ENCODE data around the gene MED14.
"Not testable (repeated sequence)": the region's sequence is repeated elsewhere in the genome, so short reads cannot be mapped to it uniquely, and the experiment has no call there.

Gene MED14

GRCh38 chrX:40735325-40736169 lies at the start of gene MED14:
MED14 (minus strand) TSS chrX:40735542; CDS start chrX:40735412, 130 bp downstream.
- Mint-ChIP-seq H3K4me3 (peak within 1 kb of the TSS; percentile 98), H3K27me3 (no peaks in the 10 kb centered on the region), H3K9me3 (no peaks in the 10 kb centered on the region), H3K4me1 (ENCODE audit: low read depth) (peaks cover 26% of the 10 kb centered on the region), H3K36me3 (ENCODE audit: low read depth) (peaks cover 19% of the 10 kb centered on the region), H3K27ac (peak within 1 kb of the TSS; percentile 100)
- intact Hi-C loops (cut with micrococcal nuclease), result loop anchor here (10.0 kb wide), 1 partner anchor 81 kb away; no protein-coding TSS in a partner anchor

- Mint-ChIP-seq H3K4me3 (no peak overlapping the region), H3K4me1 (ENCODE audit: low read depth) (peaks cover 6% of the 10 kb centered on the region), H3K9me3 (no peaks in the 10 kb centered on the region), H3K27me3 (no peaks in the 10 kb centered on the region), H3K27ac (no peak overlapping the region), H3K36me3 (ENCODE audit: low read depth) (no peaks in the 10 kb centered on the region)
- intact Hi-C loops (cut with micrococcal nuclease), result no loop called here
These were observed 49.3 kb upstream of the MED14 start for GRCh38 chrX:40784516-40785151.

DNA sequence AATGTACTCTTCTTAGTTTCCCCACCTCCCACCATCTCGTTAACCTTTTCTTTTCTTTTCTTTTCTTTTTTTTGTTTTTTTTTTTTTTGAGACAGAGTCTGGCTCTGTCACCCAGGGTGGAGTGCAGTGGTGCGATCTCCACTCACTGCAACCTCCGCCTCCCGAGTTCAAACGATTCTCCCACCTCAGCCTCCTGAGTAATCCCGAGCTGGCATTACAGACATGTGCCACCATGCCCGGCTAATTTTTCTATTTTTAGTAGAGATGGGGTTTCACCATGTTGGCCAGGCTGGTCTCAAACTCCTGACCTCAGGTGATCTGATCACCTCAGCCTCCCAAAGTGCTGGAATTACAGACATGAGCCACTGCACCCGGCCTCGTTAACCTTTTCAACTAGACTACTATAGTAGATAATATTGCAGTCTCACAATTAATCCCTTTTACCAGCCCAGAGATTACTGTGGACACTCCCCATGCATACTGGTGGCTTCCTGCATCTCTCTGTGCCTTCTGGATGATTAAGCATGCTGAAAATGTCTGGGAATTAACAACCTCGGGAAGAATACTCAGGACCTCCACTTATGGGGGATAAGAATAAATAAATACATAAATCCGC lies 47.4 kb upstream of the MED14 start:
- H3K27me3 Mint-ChIP-seq; H3K4me1 Mint-ChIP-seq (ENCODE audit: low read depth); H3K9me3 Mint-ChIP-seq; H3K27ac Mint-ChIP-seq; intact Hi-C loops (cut with micrococcal nuclease); H3K4me3 Mint-ChIP-seq; H3K36me3 Mint-ChIP-seq (ENCODE audit: low read depth): not testable (repeated sequence)

DNA sequence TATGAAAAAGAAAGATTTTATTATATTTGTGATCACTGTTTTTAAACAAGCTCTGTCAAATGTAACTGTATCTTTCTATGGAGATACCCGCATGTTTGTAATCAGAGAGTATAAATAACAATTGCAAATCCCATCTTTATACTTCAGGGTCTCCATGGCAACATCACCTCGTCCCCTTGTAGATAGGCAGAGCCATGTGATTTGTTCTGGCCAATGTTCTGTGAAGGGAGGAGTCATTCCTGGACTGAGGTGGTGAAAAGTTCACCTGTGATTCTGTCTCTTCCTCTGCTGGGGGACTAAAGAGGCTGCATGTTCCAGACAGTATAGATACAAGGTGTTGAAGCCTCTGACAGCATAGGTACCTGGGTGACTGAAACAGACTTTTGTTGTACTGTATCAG lies 45.6 kb upstream of the MED14 start:
- H3K4me1 Mint-ChIP-seq (ENCODE audit: low read depth), result peaks cover 6% of the 10 kb centered on the region
- no peaks in the 10 kb centered on the region for H3K9me3 Mint-ChIP-seq
- intact Hi-C loops (cut with micrococcal nuclease), result no loop called here
- H3K27ac Mint-ChIP-seq, result no peak overlapping the region
- H3K4me3 Mint-ChIP-seq, result no peak overlapping the region
- peaks cover 3% of the 10 kb centered on the region for H3K27me3 Mint-ChIP-seq
- no peaks in the 10 kb centered on the region for H3K36me3 Mint-ChIP-seq (ENCODE audit: low read depth)

DNA sequence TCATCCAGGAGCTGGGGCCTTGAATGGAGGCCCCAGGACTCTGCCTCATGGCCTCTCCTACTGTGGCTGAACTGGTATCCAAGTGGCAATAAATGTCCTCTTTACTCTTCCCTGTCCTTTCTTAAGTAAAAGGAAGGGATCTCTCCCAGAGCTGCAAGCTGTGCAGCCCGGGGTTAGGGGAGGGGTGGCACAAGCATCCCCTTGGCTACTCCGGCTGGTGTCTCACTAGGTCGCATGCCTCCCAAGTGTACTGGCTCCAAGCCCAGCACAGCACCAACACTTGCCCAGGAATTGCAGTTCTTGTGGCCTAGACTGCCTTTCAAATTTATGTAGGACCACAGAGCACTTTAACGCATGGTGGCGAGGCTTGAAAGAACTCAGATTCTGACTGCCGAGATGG lies 44.7 kb upstream of the MED14 start:
- Mint-ChIP-seq H3K36me3 (ENCODE audit: low read depth) (no peaks in the 10 kb centered on the region), H3K27ac (no peak overlapping the region), H3K27me3 (peaks cover 3% of the 10 kb centered on the region), H3K4me3 (no peak overlapping the region), H3K9me3 (no peaks in the 10 kb centered on the region), H3K4me1 (ENCODE audit: low read depth) (peaks cover 6% of the 10 kb centered on the region)
- intact Hi-C loops (cut with micrococcal nuclease), result no loop called here

DNA sequence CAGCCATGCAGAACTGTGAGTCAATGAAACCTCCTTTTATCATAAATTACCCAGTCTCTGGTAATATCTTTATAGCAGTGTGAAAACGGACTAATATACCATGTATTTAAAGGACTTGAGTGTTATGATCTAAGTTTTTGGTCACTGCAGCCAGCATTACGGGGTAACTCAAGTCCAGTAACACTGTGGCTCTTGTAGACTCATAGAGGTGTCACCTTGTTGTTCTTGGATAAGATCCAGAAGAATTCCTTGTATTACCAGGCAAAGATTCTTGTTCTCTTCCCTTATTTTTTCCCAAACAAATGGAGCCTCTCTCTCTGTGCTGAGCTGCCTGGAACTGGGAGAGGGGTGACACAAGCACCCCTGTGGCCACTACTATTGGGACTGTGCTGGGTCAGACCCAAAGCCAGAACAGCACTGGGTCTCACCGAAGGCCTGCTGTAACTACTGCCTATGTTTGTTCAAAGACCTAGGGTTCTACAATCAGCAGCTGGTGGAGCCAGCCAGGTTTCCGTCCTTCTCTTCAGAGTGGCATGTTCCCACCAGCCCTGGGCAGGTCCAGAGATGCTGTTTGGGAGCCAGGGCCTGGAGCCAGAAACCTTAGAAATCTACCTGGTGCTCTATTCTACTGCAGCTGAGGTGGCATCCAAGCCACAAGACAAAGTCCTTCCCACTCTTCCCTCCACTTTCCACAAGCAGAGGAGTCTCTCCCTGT lies 43.7 kb upstream of the MED14 start:
- Mint-ChIP-seq H3K4me1 (ENCODE audit: low read depth) (peaks cover 3% of the 10 kb centered on the region), H3K36me3 (ENCODE audit: low read depth) (no peaks in the 10 kb centered on the region), H3K27ac (no peak overlapping the region), H3K4me3 (no peak overlapping the region), H3K27me3 (peaks cover 3% of the 10 kb centered on the region), H3K9me3 (no peaks in the 10 kb centered on the region)
- intact Hi-C loops (cut with micrococcal nuclease), result no loop called here

GRCh38 chrX:40773809-40774208 lies 38.5 kb upstream of the MED14 start:
- Mint-ChIP-seq H3K27me3 (peaks cover 3% of the 10 kb centered on the region), H3K4me3 (no peak overlapping the region), H3K4me1 (ENCODE audit: low read depth) (peaks cover 6% of the 10 kb centered on the region), H3K9me3 (no peaks in the 10 kb centered on the region), H3K27ac (no peak overlapping the region), H3K36me3 (ENCODE audit: low read depth) (no peaks in the 10 kb centered on the region)
- intact Hi-C loops (cut with micrococcal nuclease), result no loop called here

- peaks cover 3% of the 10 kb centered on the region for H3K27me3 Mint-ChIP-seq
- H3K27ac Mint-ChIP-seq, result no peak overlapping the region
- intact Hi-C loops (cut with micrococcal nuclease), result no loop called here
- H3K36me3 Mint-ChIP-seq (ENCODE audit: low read depth), result no peaks in the 10 kb centered on the region
- H3K9me3 Mint-ChIP-seq, result no peaks in the 10 kb centered on the region
- H3K4me3 Mint-ChIP-seq, result no peak overlapping the region
- peaks cover 6% of the 10 kb centered on the region for H3K4me1 Mint-ChIP-seq (ENCODE audit: low read depth)
These were observed 37.8 kb upstream of the MED14 start for GRCh38 chrX:40773188-40773587.

DNA sequence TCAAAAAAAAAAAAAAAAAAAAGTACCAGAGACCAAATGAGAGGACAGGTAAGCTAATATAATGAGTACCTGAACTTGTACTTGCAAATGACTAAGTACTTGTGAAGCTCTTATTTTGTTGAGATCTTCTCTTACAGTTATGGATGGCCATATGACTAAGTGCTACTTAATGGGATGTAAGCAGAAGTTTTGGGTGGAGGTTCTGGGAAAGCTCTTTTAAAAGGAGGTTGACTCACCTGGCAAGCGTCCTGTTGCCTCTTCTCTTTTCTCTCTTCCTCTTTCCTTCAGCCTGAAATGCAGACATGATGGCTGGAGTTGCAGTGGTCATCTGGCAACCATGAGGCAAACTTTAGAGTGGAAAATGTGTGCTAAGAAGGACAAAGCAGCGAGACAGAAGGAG lies 36.9 kb upstream of the MED14 start:
- Mint-ChIP-seq H3K9me3 (no peaks in the 10 kb centered on the region), H3K27me3 (no peaks in the 10 kb centered on the region), H3K27ac (no peak overlapping the region), H3K4me3 (no peak overlapping the region), H3K36me3 (ENCODE audit: low read depth) (no peaks in the 10 kb centered on the region), H3K4me1 (ENCODE audit: low read depth) (peaks cover 6% of the 10 kb centered on the region)
- intact Hi-C loops (cut with micrococcal nuclease), result no loop called here

GRCh38 chrX:40761762-40762161 lies 26.4 kb upstream of the MED14 start:
- Mint-ChIP-seq H3K27me3 (no peaks in the 10 kb centered on the region), H3K9me3 (peaks cover 14% of the 10 kb centered on the region), H3K4me1 (ENCODE audit: low read depth) (peaks cover 5% of the 10 kb centered on the region), H3K4me3 (no peak overlapping the region), H3K27ac (no peak overlapping the region), H3K36me3 (ENCODE audit: low read depth) (no peaks in the 10 kb centered on the region)
- intact Hi-C loops (cut with micrococcal nuclease), result no loop called here

DNA sequence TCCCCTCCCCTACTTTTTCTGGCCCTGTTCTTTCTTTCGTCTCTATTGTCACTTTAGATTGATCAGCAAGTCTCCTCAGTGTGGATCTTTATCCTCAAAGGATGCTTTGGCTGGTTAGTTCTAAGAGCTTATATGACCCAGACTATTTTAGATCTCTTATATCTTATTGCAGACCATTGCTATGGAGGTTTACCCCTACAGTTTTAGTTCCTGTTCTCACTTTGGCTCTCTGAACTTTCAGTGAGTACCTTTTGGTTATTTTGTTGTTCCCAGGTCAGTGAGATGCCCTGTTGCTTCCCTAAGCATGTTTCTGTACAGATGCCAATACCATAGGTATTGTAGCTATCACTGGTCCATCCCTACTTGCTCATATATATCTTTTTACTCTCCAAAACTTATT lies 24.0 kb upstream of the MED14 start:
- intact Hi-C loops (cut with micrococcal nuclease), result no loop called here
- Mint-ChIP-seq H3K36me3 (ENCODE audit: low read depth) (no peaks in the 10 kb centered on the region), H3K27me3 (no peaks in the 10 kb centered on the region), H3K4me3 (no peak overlapping the region), H3K4me1 (ENCODE audit: low read depth) (no peaks in the 10 kb centered on the region), H3K27ac (no peak overlapping the region), H3K9me3 (no peaks in the 10 kb centered on the region)

DNA sequence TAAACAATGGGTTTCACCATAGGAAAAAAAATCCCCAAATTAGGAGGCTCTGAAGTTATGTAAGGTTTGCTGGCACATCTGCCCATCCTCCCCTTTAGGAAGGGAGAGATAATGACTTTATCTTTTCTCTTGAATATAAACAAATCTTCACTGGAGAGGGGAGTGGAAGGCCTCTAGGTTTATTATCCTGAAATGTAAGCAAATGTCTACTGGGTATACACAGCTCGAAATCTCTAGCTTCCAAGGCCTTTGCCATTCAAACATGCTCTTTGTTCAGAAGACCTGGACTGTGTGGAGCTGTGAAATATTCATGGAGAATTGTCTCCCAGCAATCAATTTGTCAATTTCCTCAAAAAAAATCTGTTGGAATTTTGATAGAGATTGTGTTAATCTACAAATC lies 21.7 kb upstream of the MED14 start:
- no peaks in the 10 kb centered on the region for H3K9me3 Mint-ChIP-seq
- no peaks in the 10 kb centered on the region for H3K27me3 Mint-ChIP-seq
- intact Hi-C loops (cut with micrococcal nuclease), result no loop called here
- H3K27ac Mint-ChIP-seq, result no peak overlapping the region
- H3K36me3 Mint-ChIP-seq (ENCODE audit: low read depth), result no peaks in the 10 kb centered on the region
- H3K4me3 Mint-ChIP-seq, result no peak overlapping the region
- H3K4me1 Mint-ChIP-seq (ENCODE audit: low read depth), result peaks cover under 1% of the 10 kb centered on the region

DNA sequence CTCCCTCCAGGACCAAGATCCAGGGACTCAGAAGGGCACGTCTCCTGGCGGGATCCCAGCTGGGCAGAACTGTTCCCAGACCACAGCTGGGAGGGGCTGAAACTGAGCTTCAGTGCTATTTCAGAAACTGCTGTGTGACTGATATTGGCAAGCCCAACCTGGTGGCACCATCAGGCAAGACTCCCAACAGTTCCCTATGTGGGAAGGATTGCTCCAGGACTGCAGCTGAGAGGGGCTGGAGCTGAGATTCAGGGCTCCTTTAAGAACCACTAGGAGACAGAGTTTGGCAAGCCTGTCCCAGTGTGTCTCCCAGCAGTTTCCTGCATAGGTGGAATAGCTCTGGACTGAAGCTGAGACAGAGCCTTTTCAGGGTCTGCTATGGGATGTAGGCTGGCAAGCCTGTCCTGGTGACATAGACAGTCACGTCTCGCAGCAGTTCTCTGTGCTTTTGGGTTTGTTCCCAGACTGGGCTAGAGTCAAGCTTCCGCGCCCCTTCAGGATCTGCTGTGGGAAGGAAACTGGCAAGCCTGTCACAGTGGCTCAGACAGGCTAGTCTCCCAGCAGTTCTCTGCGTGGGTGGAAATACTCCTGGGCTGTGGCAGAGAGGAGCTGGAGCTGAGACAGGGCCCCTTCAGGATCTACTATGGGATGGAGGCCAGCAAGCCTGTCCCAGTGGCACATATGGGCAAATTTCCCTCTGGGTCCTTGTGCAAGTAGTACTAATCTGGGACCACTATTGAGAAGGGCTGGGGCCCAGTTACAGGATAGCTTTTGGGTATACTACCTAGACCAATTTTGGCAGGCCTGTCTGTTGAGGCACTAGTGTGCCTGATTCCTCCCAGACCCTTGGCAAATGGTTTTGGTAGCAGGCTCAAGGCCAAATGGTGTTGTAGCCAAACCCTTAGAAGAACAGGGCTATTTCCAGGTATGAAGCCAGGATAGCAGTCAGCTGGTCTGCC lies 20.2 kb upstream of the MED14 start:
- peaks cover 11% of the 10 kb centered on the region for H3K4me1 Mint-ChIP-seq (ENCODE audit: low read depth)
- no peaks in the 10 kb centered on the region for H3K27me3 Mint-ChIP-seq
- no peaks in the 10 kb centered on the region for H3K9me3 Mint-ChIP-seq
- H3K27ac Mint-ChIP-seq, result no peak overlapping the region
- intact Hi-C loops (cut with micrococcal nuclease), result no loop called here
- H3K36me3 Mint-ChIP-seq (ENCODE audit: low read depth), result no peaks in the 10 kb centered on the region
- H3K4me3 Mint-ChIP-seq, result no peak overlapping the region
